Breast epithelium (tissue), 4 donors: ENCODE data around the gene IL11. TPM values are rescaled to one million over a fixed set of nuclear protein-coding genes. Genes with fewer than 3 reads are reported as not detected.

Experiments used
- DNase-seq, 2 donors: peaks; one replicate each; pipeline ENCODE4 v3.0.0-alpha.2; 2019; ENCODE audit warnings: low spot score in 2 of 2
- H3K27ac ChIP-seq, 2 donors: fragments of 200-600 bp; sonication (generic) in 1 of 2; one replicate each; pipeline ENCODE4 v1.5.1; 2016 to 2019; ENCODE audit warnings: mild to moderate bottlenecking in 1 of 2
- H3K27me3 ChIP-seq, 2 donors: fragments of 200-600 bp; sonication (generic) in 1 of 2; one replicate each; pipeline versions ENCODE4 v1.5.1 to v1.6.0; 2017 to 2019; ENCODE audit warnings: control low read depth in 1 of 2, mild to moderate bottlenecking in 1 of 2
- H3K36me3 ChIP-seq: fragments of 200-600 bp; one replicate; pipeline ENCODE4 v1.5.1; 2019
- H3K4me1 ChIP-seq, 2 donors: fragments of 200-600 bp; sonication (generic); one replicate each; pipeline ENCODE4 v1.5.1; 2016 to 2019; ENCODE audit warnings: control low read depth in 1 of 2
- H3K4me3 ChIP-seq, 3 donors: fragments of 200-600 bp; sonication (generic); 1 replicate in 2 of 3; 2 replicates in 1 of 3; pipeline ENCODE4 v1.5.1; 2016 to 2019; ENCODE audit warnings: mild to moderate bottlenecking in 3 of 3, moderate library complexity in 2 of 3
- H3K9me3 ChIP-seq, 2 donors: fragments of 200-600 bp; sonication (generic) in 1 of 2; one replicate each; pipeline ENCODE4 v1.5.1; 2016 to 2019; ENCODE audit warnings: control low read depth in 1 of 2
- POLR2A ChIP-seq: fragments of 450-650 bp; IDR thresholded peaks from one replicate; pipeline ENCODE4 v1.6.1; 2016; ENCODE audit warnings: antibody characterized with exemption, mild to moderate bottlenecking, moderate library complexity
- POLR2AphosphoS5 ChIP-seq, 3 donors: sonication (generic); formaldehyde crosslinking; IDR thresholded peaks; one replicate each; pipeline ENCODE4 v1.6.1; 2017; ENCODE audit warnings: antibody characterized with exemption in 3 of 3
- intact Hi-C: fragments of 100-400 bp; cut with DNase I; formaldehyde crosslinking; loops from one replicate; pipeline ENCODE4 v1.15.1; 2023; ENCODE audit warnings: low total_unique reads
- total RNA-seq, 3 donors: library from RNA; depleted of rRNA; stranded (reverse); fragments of >200 nt; gene quantifications; one replicate each; pipeline ENCODE4 v1.1.0, GENCODE V29; 2016
- TF ChIP-seq, protein P1 (sequence below), 3 donors: fragments of 450-650 bp; IDR thresholded peaks; one replicate each; pipeline ENCODE4 v1.5.1; 2016 to 2017; ENCODE audit warnings: antibody characterized with exemption in 3 of 3, mild to moderate bottlenecking in 3 of 3, moderate library complexity in 3 of 3

IL11 gene
- total RNA-seq, 3 donors from 2014 or later = 0.29 to 1.3 TPM; not detected in 1

DNA sequence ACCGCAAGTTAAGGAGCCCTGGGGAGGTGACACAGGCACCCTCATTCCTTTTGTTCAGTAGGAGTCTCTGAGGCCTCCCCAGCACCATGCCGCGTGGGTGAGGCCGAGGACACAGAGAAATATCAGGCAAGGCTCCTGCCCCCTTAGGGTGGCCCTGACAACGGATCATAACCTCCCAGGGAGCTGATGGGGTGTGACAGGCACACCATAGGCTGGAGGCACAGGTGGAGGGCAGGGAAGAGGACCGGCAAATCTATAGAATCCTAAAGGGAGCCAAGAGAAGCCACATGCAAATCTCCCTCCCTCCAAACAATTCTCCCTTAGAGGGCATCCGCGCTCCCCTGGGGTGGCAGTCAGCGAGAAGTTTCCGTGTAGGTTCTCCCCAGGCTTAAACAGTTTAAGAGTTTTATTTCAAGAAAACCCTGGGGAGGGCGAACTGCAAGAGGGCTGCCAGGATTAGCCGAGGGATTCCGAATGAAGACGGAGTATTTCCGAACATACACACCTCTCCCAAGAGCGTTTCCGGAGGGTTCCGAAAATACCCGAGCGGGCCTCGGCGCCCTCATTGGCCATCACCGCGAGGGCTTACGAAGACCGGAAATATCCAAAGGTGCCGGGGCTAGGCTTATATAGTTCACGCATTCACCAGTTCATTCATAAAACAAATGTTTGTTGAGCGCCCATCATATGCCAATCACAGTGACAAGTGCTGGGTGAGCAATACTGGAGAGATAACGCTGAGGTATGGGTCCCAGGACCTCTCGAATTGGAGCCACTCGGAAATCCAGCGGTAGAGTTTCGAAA, 14.9 kb upstream of the IL11 start:
- intact Hi-C loops = loop anchor here (5.0 kb wide), 1 partner anchor 868 kb away; no protein-coding TSS in a partner anchor
- TF ChIP-seq POLR2AphosphoS5 (IDR thresholded peaks at IDR 0.05) (no peak), POLR2A (no peak)
- TF ChIP-seq, protein P1, sequence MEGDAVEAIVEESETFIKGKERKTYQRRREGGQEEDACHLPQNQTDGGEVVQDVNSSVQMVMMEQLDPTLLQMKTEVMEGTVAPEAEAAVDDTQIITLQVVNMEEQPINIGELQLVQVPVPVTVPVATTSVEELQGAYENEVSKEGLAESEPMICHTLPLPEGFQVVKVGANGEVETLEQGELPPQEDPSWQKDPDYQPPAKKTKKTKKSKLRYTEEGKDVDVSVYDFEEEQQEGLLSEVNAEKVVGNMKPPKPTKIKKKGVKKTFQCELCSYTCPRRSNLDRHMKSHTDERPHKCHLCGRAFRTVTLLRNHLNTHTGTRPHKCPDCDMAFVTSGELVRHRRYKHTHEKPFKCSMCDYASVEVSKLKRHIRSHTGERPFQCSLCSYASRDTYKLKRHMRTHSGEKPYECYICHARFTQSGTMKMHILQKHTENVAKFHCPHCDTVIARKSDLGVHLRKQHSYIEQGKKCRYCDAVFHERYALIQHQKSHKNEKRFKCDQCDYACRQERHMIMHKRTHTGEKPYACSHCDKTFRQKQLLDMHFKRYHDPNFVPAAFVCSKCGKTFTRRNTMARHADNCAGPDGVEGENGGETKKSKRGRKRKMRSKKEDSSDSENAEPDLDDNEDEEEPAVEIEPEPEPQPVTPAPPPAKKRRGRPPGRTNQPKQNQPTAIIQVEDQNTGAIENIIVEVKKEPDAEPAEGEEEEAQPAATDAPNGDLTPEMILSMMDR (IDR thresholded peaks at IDR 0.05) = no peak
- peak overlapping the region; percentile 77 to 89 (median 85) for H3K4me3 ChIP-seq
- peak overlapping the region; percentile 91 to 96 for H3K27ac ChIP-seq
- no peaks in the 10 kb centered on the region for H3K27me3 ChIP-seq
- DNase-seq = peak; percentile 95 to 97
- no peaks in the 10 kb centered on the region for H3K9me3 ChIP-seq
- no peaks in the 10 kb centered on the region for H3K36me3 ChIP-seq
- peaks cover 18 to 25% of the 10 kb centered on the region in 2 donors for H3K4me1 ChIP-seq

DNA sequence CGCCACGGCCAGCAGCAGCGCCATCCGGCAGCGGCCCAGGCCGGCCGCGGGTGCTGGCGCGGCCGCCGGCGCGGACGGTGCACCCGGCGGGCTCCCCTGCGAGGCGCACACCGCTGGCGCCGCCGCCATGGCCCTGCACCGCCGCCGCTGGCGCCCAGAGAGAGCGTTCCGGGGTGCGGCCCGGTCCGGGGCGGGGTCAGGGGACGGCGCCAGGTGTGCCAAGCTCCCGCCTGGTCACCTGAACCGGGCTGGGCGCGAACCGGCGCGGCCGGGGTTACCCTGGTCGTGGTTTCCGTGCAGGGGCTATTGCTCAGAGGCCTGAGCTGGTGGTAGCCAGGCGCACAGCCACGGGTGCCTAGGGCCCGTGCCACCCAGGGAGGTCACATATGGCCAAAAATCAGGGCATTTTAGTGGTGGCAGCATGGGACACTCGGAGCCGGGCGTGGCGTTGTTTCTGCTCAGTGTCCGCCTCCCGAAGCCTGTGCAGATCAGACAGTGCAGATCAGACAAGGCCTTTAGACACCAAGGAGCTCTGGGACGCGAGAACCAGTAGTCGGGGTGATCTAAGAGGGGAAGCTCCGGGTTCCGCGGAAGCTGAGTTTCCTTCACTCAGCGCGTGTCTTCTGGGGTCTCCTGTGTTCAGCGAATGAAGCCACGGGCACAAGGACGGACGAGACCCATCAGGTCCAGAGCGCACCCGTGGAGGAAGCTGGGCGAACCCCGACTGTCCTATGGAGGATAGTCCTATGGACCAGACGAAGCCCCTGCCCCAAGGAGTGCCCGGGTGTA, 14.1 kb upstream of the IL11 start, which contains the start of gene TMEM238:
Gene TMEM238, minus strand, starts transcription at position 162 of the 789 bp plus-strand sequence. Its CDS starts 33 bp downstream, at position 129.
- H3K4me1 ChIP-seq = peaks cover 18 to 25% of the 10 kb centered on the region in 2 donors
- DNase-seq = peak in 1 of 2 donors; percentile 38

DNA sequence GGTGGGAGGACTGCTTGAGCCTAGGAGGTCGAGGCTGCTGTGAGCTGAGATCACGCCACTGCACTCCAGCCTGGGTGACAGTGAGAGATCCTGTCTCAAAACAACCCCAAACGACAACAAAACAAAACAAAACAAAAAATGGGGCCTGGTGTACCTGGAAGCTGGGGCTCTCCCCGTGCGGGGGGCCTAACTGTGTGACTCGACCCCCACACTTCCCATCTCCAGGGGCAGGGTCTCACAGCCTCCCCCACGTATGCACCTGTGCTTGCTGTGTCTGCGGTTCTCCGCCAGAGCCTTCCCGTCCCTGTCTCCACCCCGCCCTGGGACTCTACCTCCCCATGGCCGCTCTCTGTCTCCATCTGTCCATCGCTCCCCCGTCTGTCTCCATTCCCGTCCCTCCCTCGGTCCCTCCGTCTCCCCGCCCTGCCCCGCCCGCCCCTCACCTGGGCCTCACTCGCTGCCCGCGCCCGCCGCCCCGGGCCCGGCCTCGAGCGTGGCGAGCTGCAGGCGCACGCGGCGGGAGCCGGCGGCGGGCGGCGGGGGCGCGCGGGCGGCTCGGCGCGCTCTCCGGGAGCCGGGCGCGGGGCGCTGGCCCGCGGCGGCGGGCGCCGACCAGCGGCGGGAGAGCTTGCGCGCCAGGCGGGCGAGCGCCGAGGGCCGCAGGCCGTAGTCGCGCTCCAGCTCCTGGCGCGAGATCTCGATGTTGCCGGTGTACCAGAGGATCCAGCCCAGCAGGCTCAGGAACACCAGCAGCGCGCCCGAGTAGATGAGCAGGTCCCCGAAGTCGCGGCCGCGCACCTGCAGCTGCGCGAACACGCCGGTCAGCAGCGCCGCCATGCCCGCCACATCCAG, 13.2 kb upstream of the IL11 start:
- Histone ChIP-seq H3K9me3 (no peaks in the 10 kb centered on the region), H3K36me3 (no peaks in the 10 kb centered on the region), H3K4me3 (peak overlapping the region; percentile 77 to 89 (median 85)), H3K27ac (peak overlapping the region; percentile 91 to 96), H3K4me1 (peaks cover 17 to 23% of the 10 kb centered on the region in 2 donors), H3K27me3 (no peaks in the 10 kb centered on the region)
- intact Hi-C loops = loop anchor here (5.0 kb wide), 1 partner anchor 866 kb away; no protein-coding TSS in a partner anchor
- DNase-seq = peak in 1 of 2 donors; percentile 37
- TF ChIP-seq POLR2A = no peak
- TF ChIP-seq, protein P1 (IDR thresholded peaks at IDR 0.05) = peak in 1 of 3 donors; percentile 23

More for the DNA sequence above, 14.1 kb upstream of the IL11 start, which contains the start of gene TMEM238:
- intact Hi-C loops = loop anchor here (5.0 kb wide), 1 partner anchor 867 kb away; no protein-coding TSS in a partner anchor
- Histone ChIP-seq H3K27me3 (no peaks in the 10 kb centered on the region), H3K27ac (peak within 1 kb of the TSS; percentile 91 to 96), H3K36me3 (no peaks in the 10 kb centered on the region), H3K9me3 (no peaks in the 10 kb centered on the region), H3K4me3 (peak within 1 kb of the TSS; percentile 77 to 89 (median 85))
- TF ChIP-seq, protein P1 (IDR thresholded peaks at IDR 0.05) = no peak
- TF ChIP-seq POLR2A (no peak), POLR2AphosphoS5 (IDR thresholded peaks at IDR 0.05) (no peak)

DNA sequence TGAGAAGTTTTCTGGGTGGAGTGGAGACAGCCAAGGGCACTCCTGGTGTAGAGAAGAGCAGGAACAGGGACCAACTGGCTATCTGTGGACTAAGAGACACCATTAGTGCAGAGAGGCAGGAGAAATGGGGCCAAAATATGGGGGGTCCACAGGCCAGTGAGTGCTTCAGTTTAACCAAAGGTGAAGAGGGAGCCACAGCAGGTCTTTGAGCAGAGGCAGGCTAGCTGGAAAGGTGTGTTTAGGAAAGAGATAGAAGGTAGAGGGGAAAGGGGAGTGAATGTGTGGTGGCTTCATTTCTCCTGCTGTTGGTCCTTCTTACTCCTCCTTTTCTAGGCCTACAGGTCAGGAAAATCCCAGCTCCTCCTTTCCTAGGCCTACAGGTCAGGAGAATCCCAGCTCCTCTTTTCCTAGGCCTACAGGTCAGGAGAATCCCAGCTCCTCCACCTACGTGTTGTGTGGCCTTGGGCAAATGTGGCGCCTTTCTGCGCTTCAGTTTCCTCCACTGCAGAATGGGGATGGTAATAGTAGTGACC, 12.3 kb upstream of the IL11 start:
- H3K27me3 ChIP-seq = no peaks in the 10 kb centered on the region
- H3K4me3 ChIP-seq = peak overlapping the region in 1 of 3 donors; percentile 77
- H3K4me1 ChIP-seq = peaks cover 8 to 14% of the 10 kb centered on the region in 2 donors
- no peaks in the 10 kb centered on the region for H3K36me3 ChIP-seq
- H3K9me3 ChIP-seq = no peaks in the 10 kb centered on the region
- H3K27ac ChIP-seq = no peak overlapping the region
- no peak for TF ChIP-seq POLR2A
- TF ChIP-seq POLR2AphosphoS5 (IDR thresholded peaks at IDR 0.05) = no peak
- TF ChIP-seq, protein P1 (IDR thresholded peaks at IDR 0.05) = no peak
- no peak for DNase-seq
- intact Hi-C loops = loop anchor here (1.0 to 5.0 kb wide), 2 partner anchors 76 to 865 kb away; no protein-coding TSS in a partner anchor
